Medulla oblongata (tissue), 1 donor: Measurements from ENCODE around the gene ATN1.

Experiments used
- DNase-seq: peaks from one replicate; pipeline ENCODE4 v3.0.0-alpha.2; 2015; ENCODE audit errors: extremely low spot score

The ATN1 gene

GRCh38 chr12:6975297-6976032 is 47.7 kb downstream of the ATN1 start:
- DNase-seq: no peak

GRCh38 chr12:6977653-6978052 is 49.9 kb downstream of the ATN1 start:
- DNase-seq: no peak

GRCh38 chr12:6978188-6978587 is 50.4 kb downstream of the ATN1 start:
- DNase-seq: no peak

GRCh38 chr12:6978611-6979011 is 50.9 kb downstream of the ATN1 start:
- no peak for DNase-seq

- DNase-seq: no peak
Observed at GRCh38 chr12:6979021-6979420, 51.3 kb downstream of the ATN1 start.

- no peak for DNase-seq
Observed at GRCh38 chr12:6979453-6979852, 51.7 kb downstream of the ATN1 start.

- DNase-seq: no peak
Observed at GRCh38 chr12:6980075-6980474, 52.3 kb downstream of the ATN1 start.

- DNase-seq: no peak
Observed at GRCh38 chr12:6980740-6981139, 53.0 kb downstream of the ATN1 start.

GRCh38 chr12:6981152-6982052 is 53.6 kb downstream of the ATN1 start:
- no peak for DNase-seq

- no peak for DNase-seq
Observed at GRCh38 chr12:6982532-6982931, 54.8 kb downstream of the ATN1 start.

- DNase-seq: no peak
Observed at GRCh38 chr12:6987956-6988553, 60.3 kb downstream of the ATN1 start.
